Body of pancreas (tissue), 4 donors: Measurements from ENCODE around the gene SPINK9.
A peak's percentile ranks its signal among the peaks of the same experiment; 100 is the strongest.

Source experiments
- CTCF ChIP-seq, 7 experiments: fragments of 450-650 bp in 4 of 7; fragments of 200-600 bp in 3 of 7; sonication (generic) in 3 of 7; IDR thresholded peaks; one replicate each; pipeline ENCODE4 v1.5.1; 2016 to 2019; ENCODE audit warnings: antibody characterized with exemption in 7 of 7
- POLR2A ChIP-seq, 3 donors: fragments of 450-650 bp; IDR thresholded peaks; one replicate each; pipeline ENCODE4 v1.6.1; 2016; ENCODE audit warnings: antibody characterized with exemption in 3 of 3, mild to moderate bottlenecking in 2 of 3

- peak; percentile 53 to 80 (median 69) for TF ChIP-seq CTCF (IDR thresholded peaks at IDR 0.05)
- no peak for TF ChIP-seq POLR2A (IDR thresholded peaks at IDR 0.05)
Observed at GRCh38 chr5:148374690-148375360, 39.5 kb downstream of the SPINK9 start.
